GM21528 (cell line): ENCODE measurements around the gene ELAVL1.
"Not testable (repeated sequence)": the region's sequence is repeated elsewhere in the genome, so short reads cannot be mapped to it uniquely, and the experiment has no call there.

ENCODE experiments used
- ATAC-seq: cut with Tn5 transposase; IDR thresholded peaks from one replicate; pipeline ENCODE4 v1.9.1; 2021; ENCODE audit warnings: mild to moderate bottlenecking, moderate library complexity; ENCODE audit not compliant: unreplicated experiment, low FRiP score

Gene ELAVL1

DNA sequence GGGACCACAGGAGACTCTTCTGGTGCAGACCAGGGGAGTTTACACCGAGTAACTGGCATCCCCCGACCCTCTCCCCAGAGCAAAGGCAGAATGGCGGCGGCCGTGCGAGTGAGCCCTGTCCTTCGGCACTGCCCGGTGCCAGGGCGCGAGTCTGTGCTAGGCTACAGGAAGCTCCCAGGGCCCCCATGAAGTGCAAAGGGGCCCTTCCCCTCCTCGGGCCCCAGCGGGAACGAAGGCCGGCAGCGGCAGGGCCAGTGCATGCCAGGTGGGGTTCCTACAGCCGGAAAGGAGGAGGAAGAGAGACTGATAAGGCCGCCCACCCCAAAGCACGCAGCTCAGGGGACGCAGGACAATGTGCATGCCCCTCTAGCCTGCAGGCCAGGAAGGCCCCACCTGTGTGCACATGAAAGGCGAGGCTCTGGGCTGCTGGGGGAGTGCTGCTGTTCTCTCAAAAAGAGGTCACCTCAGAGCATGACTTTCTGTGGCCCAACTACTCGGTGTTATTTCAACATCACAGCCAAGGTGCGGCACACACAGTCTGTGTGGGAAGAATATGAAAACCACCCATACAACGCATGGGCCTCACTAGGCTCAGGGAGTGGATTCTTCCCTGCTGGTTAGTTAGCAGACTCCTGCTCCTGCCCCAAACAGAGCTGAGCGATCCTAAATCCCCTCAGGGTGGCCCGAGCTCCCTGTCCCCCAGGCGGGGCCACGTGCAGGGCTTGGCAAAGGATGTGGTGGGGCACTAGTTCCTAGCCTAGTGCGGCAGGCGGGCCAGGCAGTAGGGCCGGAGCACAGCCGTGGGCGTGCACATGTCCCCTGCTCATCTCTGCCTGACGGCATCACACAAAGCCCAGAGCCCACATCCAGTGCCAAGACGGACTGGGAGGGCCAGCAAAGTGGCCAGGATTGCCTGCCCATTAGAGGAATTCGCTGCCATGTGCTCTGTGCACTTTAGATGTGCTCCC is 33.6 kb downstream of the ELAVL1 start:
- ATAC-seq: no peak

DNA sequence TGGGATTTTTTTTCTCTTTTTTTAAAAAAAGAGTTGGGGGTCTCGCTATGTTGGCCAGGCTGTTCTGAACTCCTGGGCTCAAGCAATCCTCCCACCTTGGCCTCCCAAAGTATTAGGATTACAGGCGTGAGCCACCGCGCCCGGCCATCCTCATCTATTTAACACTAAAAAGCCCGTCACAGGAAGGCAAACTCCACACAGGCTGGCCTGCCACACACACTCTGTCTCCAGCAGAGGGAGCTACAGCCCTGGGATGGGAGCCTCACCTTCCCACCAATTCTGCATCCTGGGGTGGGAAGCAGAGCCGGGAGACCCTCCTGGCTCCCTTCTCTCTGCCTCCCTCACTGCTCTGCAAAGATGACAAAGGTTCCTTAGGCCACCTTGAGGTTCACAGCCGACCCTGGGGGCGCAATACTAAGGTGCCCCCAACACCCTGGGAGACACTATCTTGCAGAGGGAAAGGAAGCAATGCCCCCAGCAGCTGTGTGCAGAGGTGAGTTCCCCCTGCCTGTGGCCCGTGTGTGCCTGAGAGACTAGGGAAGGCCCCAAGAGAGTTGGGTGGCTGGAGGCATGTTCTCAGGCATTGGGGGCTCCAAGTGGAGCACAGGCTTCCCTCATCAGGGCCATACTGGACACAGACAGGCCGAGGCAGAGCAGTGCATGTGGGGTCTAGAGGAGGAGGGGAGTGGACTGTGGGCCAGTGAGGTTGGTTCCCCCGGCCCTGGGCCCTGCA is 34.6 kb downstream of the ELAVL1 start:
- ATAC-seq: no peak

DNA sequence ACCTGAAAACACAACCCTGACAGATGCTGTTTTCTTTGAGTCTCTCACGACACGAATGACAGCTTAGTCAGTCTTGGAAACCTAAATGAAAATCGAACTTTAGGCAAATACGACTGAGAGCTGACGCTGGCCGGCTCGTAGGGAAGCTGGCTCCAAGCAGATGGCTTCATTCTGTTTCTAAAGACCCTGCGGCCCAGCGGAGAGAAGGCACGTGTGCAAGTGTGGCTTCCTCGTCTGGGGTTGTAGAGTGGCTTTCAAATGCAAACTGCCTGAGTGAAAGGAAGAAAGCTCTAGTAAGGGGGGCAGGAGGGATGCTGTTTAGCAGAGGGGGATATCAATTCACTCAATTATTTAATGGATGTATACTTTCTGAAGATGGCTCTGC is 35.9 kb downstream of the ELAVL1 start:
- no peak for ATAC-seq

DNA sequence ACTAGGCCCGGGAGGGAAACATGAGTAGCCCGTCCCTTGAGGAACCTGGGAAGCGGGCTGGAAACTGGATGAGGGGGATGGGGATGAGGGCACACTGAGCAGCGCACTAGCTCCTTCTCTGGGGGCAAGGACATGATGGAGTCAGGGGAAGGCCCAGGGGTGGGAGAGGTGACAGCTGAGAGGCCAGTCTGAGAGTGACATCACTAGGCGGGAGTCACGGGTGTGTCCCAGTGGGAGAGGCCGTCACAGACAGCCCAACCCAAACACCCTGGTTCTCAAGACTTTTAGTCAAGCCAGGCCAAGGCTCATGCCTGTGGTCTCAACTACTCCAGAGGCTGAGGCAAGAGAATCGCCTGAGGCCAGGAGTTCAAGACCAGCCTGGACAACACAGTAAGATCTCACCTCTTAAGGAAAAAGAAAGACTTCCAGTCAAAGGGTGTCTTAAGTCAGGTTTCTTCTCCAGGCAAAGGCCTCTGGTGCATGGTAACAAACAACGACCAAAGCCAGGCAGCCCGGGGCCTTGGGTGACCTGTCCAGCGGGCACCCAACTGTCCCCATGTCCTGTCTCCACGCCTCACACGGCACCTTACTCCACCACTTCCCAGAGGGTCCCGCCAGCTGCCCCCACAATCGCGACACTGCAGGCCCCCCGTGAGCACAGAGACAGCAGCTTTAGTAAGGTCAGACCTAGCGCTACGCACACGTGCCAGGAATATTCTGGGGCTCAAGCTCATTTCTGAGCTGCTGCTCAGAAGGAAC is 36.5 kb downstream of the ELAVL1 start:
- no peak for ATAC-seq

DNA sequence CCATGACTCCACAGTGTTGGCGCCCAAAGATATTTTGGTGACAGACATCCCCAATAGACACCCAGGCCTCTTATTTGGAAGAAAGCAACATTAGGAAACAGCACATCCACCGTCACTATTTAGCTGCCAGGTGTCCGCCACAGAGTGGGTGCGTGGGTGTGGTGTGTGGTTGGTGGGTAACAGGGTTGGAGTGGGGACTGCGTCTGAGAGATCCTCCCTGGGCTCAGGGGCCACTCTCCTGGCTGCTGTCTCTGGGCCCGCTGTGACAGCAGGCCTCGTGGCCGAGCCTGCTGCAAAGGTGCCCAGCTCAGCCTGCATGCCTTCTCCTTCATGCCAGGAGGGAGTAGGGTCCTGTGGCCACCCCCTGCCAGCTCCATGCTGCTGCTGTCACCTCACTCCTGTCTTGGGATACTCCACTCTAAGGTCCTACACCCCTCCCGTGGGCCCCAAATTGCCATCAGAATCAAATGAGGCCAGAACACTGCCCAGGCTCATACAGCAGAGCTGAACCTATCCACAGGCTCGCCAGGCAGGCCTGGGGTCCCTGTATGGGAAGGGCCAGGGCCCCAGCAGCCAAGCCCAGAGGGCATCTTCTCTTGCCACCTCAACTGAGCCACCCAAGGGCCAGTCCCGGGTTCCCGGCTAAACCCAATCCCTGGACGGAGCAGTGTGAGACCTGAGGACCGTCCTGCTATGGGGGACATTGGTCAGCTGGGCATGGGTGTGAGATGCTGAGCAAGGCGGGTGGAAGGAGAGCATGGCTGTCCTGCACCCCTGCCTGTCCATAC is 37.2 kb downstream of the ELAVL1 start:
- ATAC-seq: no peak

DNA sequence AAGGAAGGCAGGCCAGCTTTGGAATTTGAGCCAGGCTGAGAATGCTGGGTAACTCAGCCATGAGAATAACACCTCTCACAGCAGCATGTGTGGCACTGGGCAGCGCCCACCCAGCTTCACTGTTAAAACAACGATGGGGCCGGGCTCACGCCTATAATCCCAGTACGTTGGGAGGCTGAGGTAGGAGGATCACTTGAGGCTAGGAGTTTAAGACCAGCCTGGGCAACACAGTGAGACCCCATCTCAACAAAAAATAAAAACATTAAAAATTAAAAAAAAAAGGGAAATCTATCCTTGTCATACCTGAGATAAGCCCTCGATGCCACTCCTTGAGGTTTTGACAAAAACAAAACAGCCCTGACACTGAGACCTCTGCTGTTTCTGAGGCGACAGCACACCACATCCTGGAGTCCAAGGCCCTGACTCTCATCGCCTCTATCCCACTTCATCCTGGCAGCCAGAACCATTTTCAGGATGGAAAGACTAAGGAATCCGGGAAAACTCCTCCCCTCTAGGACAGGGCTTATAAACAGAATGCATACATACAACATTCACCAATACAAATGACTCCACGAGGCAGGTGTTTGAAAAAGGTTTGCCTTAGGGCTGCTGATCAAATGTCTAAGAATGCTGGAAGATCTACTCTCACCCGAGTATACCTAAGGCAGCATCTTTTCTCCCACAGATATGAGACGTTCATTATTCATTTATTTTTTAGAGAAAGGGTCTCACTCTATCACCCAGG is 39.3 kb downstream of the ELAVL1 start:
- no peak for ATAC-seq

DNA sequence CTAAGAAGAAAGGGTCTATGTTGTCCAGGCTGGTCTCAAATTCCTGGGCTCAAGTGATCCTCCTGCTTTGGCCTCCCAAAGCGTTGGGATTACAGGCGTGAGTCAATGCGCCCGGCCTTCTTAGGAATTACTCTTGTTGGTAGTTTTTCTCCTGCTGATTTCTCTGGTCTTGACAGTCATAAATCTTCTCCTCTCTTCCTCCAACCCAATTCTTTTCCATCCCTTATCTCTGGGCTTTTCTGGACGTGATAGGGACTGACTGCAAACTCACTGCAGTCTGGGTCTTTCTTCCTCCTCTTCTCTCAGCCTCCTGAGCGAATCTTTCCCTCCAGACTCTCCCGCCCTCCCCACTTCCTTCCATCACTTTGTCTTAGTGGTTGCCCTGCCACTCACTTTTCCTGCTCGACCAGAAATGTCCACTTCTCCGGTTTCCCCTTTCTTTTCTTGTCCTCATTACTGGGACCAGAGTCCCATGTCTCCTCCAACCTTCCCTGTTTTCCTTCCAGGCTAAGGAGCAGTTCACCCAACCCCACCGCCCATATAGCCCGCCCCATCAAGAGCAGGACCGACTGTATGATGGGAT is 40.1 kb downstream of the ELAVL1 start:
- ATAC-seq: no peak

DNA sequence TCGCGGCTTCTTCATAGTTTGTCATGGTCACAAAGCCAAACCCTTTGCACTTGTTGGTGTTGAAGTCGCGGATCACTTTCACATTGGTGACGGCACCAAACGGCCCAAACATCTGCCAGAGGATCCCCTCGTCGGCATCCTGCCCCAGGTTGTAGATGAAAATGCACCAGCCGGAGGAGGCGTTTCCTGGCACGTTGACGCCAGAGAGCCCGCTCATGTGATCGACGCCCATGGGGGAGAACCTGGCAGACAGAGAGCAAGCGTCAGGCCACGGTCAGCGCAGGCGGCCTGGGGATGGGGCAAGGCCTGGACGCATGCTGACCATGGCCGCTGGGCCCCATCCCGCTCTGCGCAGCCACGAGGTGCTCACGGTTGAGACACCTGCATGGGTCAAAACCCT is 41.9 kb downstream of the ELAVL1 start:
- ATAC-seq: no peak

DNA sequence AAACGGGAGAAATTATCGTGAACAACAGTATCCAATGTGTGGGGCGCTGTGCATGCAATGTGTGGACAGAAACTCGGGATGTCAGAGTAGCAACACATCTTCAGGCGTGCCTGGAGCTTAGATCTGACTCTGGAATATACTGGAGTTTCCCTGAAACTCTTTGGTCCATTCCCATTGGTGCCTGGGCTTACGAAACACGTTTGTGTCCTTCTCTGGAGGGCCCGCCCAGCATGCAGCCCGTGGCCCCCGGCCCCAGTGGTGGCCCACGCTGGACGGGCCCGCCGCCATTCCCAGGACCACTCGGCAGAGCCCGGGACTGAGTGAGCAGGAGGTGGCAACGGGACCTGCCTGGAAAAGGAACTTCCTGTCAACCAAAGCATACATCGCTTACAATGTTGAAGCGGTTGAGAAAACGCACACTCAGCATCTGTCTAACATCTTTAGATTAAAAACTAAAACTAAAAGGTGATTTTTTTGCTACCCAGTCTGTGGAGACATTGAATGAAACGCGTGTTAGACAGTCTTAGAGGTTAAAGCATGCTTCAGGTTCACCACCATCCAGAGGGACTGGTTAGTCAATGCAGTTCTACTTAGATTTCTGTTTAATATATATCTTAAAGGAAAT is 42.7 kb downstream of the ELAVL1 start:
- no peak for ATAC-seq

DNA sequence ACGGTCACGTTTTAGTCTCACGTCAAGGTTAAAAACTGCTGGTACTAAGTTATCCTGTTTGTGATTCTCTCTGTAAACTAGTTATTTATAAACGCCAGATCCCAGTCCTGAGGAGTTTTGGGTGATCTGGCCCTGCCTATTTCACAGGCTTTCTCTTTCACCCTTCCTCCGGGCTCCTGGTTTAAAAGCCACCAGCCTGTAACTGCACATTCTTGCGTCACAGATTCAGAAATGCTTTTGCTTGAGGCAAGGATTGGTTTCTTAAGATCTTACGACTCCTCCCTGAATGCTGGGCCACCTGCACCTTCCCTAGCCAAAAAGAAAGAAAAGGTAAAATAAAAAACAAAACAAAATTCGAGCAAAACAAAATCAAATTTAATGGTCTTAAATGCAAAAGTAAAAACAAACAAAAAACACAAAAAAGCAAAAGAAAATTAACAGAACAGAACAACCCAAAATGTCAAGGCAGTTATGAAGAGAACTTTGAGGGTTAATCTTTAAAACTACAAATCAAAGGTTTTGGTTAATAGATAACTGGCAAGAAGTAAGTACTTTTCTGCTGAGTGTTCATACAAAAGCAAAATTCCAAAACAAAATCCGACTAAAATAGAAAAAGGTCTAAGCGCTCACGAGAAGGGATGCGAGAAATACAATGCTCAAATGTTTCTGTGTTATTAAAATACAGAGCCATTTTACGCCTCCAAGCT is 43.4 kb downstream of the ELAVL1 start:
- ATAC-seq: no peak

DNA sequence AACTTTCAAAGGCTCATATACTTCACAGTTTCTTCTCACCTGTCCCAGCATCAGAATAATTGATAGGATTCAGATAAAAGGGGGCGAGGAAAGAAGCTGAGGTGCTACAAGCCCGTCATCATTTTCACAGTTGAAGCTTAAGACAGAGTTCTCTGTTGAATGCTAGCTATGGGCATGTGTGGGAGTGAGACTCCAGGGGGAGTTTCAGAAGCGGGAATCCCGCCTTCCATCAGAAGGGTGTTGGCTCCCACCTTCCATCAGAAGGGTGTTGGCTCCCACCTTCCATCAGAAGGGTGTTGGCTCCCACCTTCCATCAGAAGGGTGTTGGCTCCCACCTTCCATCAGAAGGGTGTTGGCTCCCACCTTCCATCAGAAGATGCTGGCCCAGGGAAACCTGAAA is 44.4 kb downstream of the ELAVL1 start:
- ATAC-seq: not testable (repeated sequence)

DNA sequence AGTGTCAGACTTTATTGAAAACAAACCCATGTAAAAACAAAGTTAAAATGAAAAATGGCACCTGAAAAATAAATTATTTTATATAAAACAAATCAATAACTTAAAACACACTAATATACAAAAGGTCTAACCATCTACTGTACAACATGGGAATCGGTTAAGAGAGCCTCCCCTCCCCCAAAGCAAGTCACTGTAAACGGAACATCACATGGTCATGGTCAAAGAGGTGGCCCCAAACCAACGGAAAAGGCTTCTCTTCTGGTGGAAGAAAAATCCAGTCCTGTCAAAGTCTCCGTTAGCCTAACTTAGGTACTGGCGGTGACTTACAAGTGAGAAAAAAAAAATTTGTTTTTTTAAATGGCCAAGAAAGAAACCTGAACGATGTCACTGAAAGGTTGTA is 46.2 kb downstream of the ELAVL1 start:
- ATAC-seq: no peak

DNA sequence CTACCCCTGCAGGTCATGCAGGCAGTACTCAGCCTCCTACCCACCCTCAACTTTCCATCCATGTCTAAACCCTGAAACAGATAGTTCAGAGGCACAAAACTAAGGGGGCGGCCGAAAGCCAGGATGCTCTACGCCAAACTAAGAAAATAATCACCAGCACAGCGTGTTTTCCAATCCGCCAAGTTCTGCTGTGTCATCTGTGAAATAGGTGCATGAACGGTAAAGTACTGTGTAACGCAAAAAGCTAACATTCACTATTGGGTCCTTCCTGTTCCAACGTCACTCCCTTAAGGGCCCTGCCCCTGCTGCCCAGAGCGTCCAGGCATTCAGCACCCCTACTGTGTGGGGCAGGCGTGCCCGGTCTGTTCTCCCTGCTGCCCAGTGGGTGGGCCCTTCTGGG is 49.7 kb downstream of the ELAVL1 start:
- no peak for ATAC-seq

DNA sequence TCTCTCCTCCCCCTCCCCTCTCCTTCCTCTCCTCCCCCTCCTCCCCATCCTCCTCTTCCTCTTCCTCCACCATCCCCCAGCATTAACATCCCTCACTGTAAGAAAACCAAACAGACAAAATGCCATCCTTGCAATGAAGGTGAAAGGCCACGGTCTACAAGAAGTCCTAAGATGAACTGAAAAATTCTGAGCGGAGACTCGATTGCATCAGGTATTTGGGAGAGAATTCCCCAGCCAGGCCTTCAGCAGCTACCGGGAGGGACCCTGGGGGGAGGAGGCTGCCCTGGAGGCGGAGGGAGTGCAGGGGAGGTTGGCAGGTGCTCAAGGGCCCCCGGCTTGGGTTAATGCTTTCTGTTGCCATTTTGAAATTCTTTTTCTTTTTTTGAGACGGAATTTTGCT is 51.9 kb downstream of the ELAVL1 start:
- no peak for ATAC-seq

DNA sequence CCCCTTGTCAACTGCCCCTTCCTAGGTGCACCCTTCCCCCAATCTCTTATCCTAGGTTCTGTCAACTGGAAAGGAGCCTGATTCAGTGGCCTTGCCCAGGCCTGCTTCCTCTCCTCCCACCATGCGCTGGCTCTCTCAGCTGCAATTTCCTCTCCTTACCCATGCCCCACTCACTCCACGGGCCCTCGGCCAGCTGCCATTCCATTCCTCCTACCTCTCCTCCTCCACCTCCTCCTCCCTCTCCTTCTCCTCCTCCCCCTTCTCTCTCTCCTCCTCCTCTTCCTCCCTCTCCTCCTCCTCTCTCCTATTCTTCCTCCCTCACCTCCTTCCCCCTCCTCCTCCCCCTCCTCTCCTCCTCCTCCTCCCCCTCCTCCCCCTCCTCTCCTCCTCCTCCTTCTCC is 52.4 kb downstream of the ELAVL1 start:
- no peak for ATAC-seq

DNA sequence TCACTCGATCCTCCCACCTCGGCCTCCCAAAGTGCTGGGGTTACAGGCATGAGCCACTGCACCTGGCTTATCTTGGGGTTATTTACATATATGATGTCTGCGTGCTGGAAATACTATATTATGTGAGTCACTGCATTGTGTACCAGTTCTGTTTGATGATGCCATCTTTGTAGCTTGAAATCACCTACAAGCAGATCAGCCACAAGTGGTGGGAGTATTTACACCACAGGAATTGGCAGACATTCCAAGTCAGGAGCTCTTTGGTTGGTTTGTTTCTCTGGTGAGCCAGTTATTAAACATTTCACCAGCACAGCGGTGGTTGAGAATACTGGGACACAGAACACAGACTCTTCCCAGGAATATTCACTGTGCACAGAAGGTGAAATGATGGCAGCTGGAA is 57.5 kb downstream of the ELAVL1 start:
- no peak for ATAC-seq

DNA sequence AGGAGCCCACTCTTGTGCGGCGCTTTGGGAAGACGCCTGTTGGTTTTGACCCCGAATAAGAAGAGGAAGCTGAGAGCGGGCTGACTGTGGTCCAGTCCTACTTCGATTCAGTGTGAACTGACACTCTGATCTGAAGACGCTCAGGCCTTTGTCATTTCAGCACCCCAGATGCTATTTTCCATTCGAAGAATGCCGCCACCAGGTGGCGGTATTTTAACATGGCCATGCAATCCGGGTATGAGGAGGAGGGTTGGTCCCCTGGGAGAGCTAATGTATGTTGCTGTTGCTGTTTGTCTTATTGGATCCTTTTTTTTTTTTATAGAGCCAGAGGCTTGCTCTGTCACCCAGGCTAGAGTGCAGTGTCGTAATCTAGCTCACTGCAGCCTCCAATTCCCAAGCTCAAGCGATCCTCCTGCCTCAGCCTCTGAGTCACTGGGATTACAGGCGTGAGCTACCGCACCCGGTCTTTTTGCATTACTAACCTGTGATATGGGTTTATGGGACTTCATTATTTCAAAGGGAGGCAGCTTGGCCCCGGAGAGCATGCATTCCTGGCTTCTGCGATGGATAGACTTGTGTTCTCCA is 61.2 kb downstream of the ELAVL1 start:
- peak; percentile 36 for ATAC-seq
